NOMO-1 treated with DMSO at 0.1 percent for 48 hours (cell line): ENCODE data around the gene PRSS38.

ENCODE experiments used
- DNase-seq: peaks from one replicate; lab custom pipeline; 2025; ENCODE audit not compliant: unreplicated experiment; lab: John Stamatoyannopoulos, UW

The PRSS38 gene

GRCh38 chr1:227778401-227778947 lies 37.0 kb upstream of the PRSS38 start:
- DNase-seq, result no peak

DNA sequence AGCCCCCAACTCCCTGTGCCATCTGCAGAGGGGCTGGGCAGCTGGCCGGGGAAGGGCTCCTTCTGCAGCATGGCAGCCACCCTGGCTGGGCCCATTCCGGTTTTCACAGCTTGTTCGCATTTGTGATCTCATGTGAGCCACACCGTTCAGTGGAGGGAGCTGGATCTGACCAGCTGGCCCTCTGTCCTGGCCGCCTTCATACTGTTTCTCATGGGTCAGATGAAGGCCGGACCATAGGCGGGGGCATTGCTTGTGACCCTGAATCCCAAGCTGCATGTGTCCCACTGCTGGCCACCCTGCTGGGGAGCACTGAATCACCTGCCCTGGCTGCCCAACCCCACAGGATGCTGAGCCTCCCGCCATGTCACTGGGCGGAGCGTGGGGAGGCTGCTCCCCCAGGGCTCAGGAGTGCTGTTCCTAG lies 36.4 kb upstream of the PRSS38 start:
- no peak for DNase-seq

DNA sequence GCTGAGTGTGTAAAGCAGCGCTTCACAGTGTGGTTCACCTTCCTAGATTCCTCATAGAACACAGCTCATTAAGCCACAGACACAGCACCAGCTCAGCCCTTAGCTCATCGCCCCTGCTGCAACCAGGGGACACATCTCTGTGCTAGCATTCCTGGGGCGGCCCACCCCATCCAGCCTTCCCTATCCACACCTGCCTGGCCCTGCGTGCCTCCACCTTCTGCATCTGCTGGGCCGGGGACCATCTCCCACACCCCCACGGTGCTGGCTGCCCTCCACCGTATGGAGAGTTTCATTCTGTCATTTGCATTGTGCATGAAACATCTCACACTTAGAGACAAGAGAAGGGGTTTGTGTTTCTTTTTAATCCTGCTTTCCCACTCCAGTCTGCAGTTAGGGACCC lies 35.8 kb upstream of the PRSS38 start:
- DNase-seq, result no peak

DNA sequence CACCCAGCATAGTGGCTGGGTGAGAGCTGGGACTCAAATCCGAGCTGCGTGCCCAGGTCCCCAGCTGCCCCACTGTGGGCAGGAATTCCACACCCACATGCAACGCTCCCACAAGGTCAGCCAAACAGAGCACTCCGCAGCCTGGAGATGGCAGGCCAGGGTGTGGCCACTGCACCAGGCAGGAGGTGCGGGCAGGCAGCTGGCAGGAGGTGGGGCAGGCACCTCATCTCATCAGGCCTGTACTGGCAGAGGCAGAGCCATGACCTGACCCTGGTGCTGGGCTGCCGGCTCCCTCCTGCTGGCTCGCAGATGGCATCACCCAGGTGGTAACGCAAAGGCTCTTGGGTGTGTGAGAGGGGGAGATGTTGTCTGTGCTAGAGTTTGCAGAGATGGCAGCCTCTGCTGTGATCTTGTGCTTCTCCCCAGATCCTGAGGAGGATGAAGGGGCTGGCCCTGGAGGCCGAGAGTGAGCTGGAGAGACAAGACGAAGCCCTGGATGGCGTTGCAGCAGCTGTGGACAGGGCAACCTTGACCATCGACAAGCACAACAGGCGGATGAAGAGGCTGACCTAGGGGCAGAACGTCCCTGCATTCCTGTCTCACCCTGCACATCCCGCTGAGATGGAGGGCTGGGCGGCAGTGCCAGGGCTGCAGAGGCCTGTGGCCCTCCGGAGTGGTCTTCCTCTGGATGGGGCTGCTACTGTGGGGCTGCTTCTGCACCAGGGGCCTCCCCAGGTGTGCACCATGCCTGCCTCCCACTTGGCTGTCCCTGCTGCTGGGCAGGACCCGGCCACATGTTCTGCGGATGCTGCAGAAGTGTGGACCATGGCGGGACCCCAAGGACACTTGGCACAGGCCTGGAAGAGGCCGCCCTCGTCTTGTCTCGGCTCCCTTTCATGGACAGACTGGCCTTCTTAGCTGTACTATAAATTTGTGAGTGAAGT lies 35.1 kb upstream of the PRSS38 start:
- DNase-seq, result no peak

- DNase-seq, result no peak
These were observed 34.1 kb upstream of the PRSS38 start for GRCh38 chr1:227781314-227781930.

DNA sequence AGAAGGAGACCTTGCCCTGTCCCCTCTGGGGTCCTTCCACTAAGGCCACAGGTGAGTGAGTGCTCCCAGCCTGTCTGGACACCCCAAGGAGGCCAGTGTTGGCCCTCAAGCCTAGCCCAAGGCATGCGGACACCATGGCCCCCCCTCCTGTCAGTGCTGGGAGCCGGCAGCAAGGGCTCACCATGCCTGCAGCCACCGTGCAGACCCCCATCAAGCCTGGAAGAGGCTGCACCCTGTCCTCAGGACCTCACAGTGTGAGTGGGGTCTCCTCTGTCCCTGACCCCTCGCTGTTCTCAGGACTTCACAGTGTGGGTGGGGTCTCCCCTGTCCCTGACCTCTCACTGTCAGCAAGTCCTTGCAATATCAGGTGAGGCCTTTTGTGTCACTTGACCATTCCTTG lies 33.2 kb upstream of the PRSS38 start:
- no peak for DNase-seq

DNA sequence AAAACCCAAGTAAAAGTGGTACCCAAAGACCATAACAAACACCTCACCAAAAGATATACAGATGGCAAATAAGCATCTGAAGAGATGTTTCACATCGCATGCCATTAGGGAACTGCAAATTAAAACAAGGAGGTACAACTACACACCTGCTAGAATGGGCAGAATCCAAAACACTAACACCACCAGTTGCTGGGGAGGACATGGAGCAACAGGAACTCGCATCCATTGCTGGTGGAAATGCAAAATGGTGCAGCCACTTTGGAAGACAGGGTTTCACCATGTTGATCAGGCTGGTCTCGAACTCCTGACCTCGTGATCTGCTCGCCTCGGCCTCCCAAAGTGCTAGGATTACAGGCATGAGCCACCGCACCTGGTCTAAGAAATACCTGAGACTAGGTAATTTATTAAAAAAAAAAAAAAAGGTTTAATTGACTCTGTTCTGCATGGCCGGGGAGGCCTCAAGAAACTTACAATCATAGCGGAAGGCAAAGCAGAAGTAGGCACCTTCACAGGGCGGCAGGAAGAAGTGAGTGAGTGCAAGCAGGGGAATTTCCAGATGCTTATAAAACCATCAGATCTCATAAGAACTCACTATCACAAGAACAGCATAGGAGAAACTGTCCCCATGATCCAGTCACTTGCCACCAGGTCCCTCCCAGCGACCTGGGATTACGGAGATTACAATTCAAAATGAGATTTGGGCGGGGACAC lies 30.2 kb upstream of the PRSS38 start:
- no peak for DNase-seq

DNA sequence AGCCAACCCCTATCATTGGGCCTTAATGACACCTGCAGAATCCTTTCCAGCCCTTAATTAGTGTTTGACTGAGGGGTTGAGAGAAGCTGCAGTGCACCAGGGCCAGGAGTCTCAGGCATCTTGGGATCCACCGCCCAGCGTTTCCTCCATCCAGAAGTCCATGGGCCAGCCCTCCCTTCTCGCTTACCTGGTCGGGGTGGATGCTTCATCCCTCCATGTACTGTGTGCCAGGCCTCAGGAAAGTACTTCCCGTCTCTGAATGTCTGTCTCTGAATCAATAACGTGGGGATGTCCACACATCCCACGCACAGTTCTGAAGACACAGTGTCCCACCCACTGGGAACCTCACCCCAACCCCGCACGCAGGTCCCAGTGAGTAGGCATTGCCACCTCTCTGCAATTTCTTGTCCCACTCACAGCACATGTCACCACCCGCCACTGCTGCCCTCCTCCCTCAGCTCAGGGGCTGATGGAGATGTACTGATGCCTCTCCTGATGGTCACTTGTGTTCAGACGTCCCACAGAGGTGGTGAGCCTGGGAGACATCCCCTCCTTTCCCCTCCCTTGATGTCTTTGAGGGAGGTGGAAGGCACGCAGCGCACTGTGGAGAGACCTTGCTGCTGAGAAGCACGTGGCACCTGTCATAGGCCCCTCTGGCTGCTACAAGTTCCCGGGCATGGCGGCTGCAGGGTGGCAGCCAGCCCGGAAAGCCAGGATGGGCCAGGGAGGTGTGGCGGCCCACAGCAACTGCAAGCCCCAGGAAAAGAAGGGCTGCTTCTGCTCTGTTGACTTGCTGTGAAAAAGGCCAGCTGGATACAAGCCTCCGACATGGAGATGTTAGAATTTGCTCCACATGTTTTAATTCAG lies 29.4 kb upstream of the PRSS38 start:
- no peak for DNase-seq

GRCh38 chr1:227786673-227787512 lies 28.6 kb upstream of the PRSS38 start:
- no peak for DNase-seq

DNA sequence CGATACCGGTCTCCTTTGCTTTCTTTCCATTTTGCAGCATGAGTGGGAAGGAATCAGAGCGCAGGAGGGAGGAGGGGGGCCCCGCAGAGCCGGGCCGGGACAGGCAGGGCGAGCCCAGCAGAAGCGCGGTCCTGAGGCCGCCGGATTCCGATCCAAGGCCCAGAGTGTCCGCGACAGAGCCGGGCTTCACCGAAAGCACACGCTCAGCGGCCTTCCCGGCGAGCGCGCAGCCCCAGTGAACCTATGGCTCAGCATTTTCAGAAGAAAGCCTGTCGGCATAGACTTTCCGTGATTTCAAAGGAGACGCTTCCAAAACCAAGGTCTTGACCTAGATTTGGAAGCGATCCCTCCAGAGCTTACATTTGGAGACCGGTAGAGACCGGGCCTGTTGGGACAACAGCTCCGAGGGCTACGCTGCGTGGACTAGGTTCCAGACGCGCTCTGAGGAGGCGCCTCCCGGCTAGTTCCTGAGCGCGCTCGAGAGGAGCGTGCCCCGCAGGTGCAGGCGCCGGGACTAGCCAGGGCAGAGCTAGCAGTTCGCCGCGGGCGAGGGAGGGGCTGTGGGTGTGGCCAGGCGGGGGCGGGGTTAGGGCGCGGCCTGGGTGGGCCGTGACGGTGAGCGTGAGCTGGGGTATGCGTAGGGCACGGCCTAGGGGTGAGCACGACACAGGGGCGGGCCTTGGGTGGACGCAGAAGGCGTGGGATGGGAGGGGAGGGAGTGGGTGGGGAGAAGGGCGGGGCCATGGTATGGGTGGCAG lies 27.8 kb upstream of the PRSS38 start:
- peak; percentile 87 for DNase-seq

- peak; percentile 56 for DNase-seq
These were observed 27.0 kb upstream of the PRSS38 start for GRCh38 chr1:227788271-227789083.

DNA sequence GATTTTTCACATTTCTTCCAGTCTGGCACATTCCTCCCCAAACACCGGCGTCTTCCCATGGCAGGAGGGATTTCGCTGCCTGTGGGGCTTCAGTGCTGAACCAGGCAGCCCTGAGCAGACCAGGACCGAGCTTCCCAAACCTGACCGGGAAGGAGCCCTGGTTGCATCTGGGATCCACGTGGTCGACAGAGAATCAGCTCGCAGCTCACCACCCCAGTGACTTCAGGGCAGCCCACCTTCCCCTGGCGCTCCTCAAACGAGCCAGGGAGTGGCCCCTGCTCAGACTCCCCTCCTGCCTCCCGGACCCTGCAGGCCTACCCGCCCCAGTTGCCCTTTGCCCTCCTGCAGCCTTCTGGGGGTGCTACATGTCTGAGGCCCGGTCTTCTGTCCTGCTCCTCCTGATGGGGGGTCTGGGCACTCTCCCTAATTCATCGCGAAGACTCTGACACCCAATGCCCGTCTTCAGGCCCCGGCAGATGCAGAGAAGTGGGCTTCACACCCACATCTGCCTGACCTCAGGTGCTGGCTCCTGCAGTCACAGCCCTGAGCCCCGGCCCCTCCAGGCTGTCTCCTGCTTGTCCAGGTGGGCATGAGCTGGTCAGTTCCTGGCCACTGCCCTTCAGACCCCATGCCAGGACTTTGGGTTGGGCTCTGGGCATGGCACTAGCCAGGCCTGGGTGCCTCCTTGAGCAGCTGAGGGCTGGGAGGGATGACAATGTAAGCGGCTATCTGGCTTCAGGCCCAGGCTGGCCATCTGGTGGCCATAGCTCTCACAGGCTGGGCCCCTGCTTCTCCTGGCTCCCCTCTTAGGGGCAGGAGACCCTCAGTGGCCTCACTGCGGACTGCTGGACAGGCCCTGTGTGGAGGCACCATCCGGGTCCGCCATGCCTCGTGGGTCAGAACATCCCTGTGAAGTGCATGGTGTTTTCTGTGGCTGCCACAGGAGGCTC lies 26.1 kb upstream of the PRSS38 start:
- DNase-seq, result no peak

- DNase-seq, result no peak
These were observed 25.5 kb upstream of the PRSS38 start for GRCh38 chr1:227790034-227790400.

DNA sequence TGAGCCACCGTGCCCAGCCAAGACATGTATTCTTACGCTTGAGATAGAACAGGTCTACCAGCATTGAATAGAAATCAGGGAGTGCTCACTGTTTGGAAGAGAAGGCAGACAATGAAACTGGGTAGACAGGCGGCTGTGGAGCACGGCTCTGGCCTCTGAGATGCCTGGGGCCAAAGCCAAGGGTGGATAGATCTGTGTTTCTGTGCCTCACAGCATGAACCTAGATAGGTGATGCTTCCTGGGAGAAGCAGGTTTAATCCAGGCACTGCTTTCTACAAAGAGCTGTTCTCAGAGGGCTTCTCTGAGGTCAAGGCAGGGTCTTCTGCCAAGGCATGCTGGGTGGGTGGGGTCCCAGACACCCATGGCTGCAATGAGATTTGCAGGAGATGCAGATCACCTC lies 24.6 kb upstream of the PRSS38 start:
- DNase-seq, result no peak

GRCh38 chr1:227791425-227792143 lies 23.9 kb upstream of the PRSS38 start:
- DNase-seq, result no peak
